GM19193 (cell line): ENCODE measurements around the gene TMC7.

Experiments used
- POLR2A ChIP-seq: IDR thresholded peaks from 4 replicates; pipeline ENCODE4 v1.6.1; 2011; ENCODE audit not compliant: insufficient read depth, insufficient read length; ENCODE audit errors: extremely low read depth

The TMC7 gene

DNA sequence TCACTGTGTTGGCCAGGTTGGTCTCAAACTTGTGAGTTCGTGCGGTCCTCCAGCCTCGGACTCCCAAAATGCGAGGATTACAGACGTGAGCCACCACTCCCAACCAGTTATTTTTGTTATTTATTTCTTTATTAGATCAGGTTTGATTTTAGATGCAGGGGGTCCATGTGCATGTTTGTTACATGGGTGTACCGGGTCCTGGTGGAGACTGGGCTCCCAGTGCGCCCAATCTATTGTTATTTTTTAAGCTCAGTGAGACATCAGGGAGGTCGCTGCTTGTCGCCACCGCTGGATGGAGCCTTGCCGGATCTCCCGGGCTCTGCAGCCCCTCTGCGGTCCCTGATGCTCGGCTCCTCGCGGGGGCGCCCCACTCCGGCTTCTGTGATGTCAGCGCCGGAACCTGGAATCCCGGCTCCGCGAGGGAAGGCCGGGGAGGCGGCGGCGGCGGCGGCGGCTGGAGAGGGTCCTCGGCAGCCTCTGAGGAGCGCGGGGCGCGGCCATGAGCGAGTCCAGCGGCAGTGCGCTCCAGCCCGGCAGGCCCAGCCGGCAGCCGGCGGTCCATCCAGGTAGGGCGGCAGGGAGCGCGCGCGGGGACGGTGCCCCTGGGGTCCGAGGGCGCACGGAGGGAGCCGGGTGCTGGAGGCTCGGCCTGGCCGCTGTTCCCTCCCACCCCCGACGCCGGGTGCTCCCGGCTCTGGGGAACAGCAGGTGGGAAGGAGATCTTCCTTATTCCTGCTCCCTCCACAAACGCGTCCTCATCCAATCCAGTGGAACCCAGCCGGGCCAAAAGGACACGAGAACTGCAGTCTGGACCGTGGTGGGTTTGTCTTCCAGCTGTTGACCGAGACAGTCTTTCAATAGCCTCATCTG lies at the start of gene TMC7:
TSS of gene TMC7 (plus strand) at position 370 of the 870 bp plus-strand sequence. CDS start at position 500, 130 bp downstream.
- no peak for TF ChIP-seq POLR2A

DNA sequence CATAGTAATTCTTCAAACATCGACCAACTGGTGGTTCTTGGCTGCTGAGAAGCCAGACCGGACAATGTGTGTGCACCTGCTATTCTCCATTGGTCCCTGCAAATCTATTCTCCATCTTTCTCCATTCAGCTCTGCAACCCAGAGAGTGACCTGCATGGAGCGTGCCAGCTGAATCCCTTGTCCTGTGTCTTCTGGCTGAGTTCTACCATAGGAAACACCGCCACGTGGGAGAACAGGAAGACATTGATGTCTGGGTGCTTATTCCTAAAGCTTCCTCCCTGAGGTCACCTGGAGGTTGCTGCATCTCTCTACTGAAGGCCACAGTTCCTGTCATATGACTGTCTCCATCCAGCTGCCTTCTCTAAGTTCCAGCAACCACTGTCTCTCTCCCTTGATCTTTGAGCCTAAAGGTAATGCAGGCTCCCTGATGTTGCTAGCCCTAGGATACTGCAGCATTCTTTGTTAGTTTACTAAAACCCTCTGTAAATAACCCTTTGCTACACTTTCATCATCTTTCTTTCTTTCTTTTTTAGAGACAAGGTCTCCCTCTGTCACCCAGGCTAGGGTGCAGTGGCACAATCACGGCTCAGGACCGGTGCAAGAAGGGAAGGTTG lies 46.9 kb upstream of the TMC7 start:
- TF ChIP-seq POLR2A, result no peak

DNA sequence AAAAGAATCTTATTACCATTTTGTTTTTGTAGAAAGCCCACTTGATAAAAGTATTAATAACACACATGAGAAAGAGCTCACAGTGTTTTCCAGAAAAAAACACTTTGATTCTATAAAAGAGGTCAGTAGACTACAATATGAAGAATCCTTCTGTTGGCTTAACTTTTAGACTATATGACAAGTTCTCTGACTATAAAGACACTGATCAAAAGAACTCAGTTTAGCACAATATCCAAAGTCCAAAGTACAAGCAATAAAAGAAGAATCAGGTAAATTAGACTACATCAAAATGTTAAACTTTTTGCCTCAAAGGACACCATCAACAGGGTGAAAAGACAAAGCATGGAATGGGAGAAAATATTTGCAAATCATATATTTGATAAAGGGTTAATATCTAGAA lies 46.3 kb upstream of the TMC7 start:
- no peak for TF ChIP-seq POLR2A

- no peak for TF ChIP-seq POLR2A
Measured at GRCh38 chr16:18938986-18939385, 44.7 kb upstream of the TMC7 start.

DNA sequence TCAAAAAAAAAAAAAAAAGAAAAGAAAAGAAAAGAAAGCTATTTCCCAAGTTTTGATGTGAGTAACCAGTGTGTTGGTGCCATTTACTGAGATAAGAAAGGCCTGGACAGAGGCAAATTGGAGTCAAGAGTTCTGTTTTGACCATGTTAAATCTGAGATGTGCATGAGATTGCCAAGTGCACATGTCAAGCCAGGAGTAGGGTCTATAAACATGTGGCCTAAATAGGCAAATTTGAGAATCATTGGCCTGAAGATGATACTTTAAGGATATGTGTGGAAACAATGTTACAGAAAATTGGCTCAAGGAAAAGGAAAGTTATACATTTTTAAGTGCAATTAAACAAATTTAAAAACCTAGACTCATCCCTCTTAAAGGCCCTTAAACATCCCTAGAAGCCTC lies 42.3 kb upstream of the TMC7 start:
- no peak for TF ChIP-seq POLR2A

GRCh38 chr16:18942061-18942460 lies 41.7 kb upstream of the TMC7 start:
- TF ChIP-seq POLR2A, result no peak

DNA sequence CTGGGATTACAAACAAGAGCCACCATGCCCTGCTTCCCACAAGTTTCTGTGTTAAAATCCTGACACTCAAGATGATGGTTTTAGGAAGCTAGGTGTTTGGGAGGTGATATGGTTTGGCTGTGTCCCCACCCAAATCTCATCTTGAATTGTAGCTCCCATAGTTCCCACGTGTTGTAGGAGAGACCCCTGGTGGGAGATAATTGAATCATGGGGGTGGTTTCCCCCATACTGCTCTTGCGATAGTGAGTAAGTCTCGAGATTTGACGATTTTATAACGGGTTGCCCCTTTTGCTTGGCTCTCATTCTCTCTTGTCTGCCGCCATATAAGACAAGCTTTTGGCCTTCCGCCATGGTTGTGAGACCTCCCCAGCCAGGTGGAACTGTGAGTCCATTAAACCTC lies 40.3 kb upstream of the TMC7 start:
- no peak for TF ChIP-seq POLR2A

DNA sequence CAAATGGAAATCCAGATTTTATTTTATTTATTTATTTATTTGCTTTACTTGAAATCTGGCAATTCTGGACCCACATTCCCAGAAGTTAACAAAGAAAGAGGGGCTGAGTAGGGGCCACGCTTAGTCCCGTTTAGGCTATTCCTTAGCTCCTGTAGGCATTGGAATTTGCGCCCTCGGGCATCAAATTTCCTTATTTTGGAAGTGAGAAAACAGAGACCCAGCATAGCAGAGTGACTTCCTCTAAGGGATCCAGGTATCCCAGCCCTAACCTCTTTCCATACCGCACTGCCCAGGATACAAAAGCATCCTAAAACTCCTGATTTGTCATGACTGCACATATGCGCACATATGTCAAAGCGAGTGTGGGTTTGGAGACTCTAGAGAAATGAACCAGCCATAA lies 38.5 kb upstream of the TMC7 start:
- no peak for TF ChIP-seq POLR2A

- TF ChIP-seq POLR2A, result no peak
Measured at GRCh38 chr16:18948372-18949020, 35.2 kb upstream of the TMC7 start.

GRCh38 chr16:18950469-18951185 lies 33.1 kb upstream of the TMC7 start:
- no peak for TF ChIP-seq POLR2A

DNA sequence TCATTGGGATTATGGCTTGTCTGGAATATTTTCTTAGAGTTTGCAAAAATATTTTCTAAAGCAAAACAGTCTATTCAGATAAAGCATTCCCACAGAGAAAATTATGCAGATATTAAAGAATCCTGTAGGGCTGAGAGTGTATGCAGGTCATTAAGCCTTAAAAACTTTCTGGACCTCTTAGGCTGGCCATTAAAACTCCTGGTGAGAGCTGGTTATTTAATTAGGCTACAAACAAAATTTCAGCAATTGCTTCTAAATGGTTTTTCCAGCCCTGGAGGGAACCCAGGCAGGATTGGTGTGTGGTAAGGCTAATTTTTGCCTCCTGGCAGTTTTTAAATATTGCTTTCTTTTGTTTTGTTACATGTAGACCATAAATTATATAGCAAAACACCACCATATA lies 30.2 kb upstream of the TMC7 start:
- no peak for TF ChIP-seq POLR2A

DNA sequence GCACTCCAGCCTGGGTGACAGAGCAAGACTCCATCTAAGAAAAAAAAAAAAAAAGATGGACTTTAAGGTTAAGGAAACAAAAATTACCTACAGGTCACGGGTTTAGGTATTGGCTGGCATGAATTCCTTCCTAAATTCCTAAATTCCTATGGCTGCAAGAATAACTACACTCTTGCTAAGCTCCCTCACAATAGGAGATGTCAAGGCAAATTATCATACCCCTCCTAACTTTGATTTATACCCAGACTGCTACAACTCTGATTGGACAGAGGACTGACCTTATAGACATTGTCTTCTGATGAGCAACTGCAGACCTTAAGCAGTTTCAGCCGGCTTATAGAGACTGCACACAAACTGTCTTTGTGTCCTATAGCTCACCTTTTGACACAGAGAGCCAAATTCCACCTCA lies 25.1 kb upstream of the TMC7 start:
- TF ChIP-seq POLR2A, result no peak

DNA sequence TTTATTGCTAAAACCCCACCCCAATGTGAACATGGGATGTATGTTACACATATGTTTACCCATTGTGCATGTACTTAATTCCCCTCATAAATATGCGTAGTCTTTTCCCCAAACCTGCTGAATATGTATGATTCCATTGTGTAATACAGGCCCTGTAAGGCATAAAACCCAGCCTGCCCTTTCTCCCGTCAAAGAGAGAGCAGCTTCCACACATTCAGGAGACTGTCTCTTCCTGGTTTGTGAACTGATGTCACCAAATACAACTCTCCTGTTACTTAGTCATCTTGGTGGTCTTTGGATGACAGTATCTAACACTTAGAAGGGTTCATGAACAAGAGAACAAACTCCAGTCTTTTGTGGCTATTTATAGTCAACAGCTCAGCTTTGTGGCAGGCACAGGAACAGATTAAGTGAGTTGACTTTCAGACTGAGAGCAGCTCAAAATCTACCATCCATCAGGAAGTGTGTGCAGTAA lies 24.7 kb upstream of the TMC7 start:
- no peak for TF ChIP-seq POLR2A

- TF ChIP-seq POLR2A, result no peak
Measured at GRCh38 chr16:18965555-18965954, 18.2 kb upstream of the TMC7 start.

GRCh38 chr16:18966791-18967190 lies 16.9 kb upstream of the TMC7 start:
- no peak for TF ChIP-seq POLR2A
